ENCODE results near the gene CPLX4. TPM values are rescaled to one million over a fixed set of nuclear protein-coding genes. Genes with fewer than 3 reads are reported as not detected.

The CPLX4 gene
- total RNA-seq, 1 experiment from 2014 or later, result not detected

- TF ChIP-seq MLX (CRISPR knock-in tag; IDR thresholded peaks at IDR 0.05), result no peak
- no peak for TF ChIP-seq ZNF281 (CRISPR knock-in tag; IDR thresholded peaks at IDR 0.05)
- no peak for TF ChIP-seq MXD4 (CRISPR knock-in tag; IDR thresholded peaks at IDR 0.05; ENCODE audit: borderline replicate concordance)
- TF ChIP-seq ELF4 (CRISPR knock-in tag; IDR thresholded peaks at IDR 0.05; ENCODE audit: low read depth), result no peak
- TF ChIP-seq ZNF396 (CRISPR knock-in tag; IDR thresholded peaks at IDR 0.05; ENCODE audit: borderline replicate concordance), result no peak
- TF ChIP-seq IRF2 (CRISPR knock-in tag; IDR thresholded peaks at IDR 0.05; ENCODE audit: borderline replicate concordance, low read depth), result no peak
- no peak for TF ChIP-seq ATF6 (CRISPR knock-in tag; IDR thresholded peaks at IDR 0.05)
- TF ChIP-seq ZNF532 (CRISPR knock-in tag; IDR thresholded peaks at IDR 0.05; ENCODE audit: borderline replicate concordance), result no peak
- no peak for TF ChIP-seq ZBTB21 (CRISPR knock-in tag; IDR thresholded peaks at IDR 0.05; ENCODE audit: borderline replicate concordance)
- TF ChIP-seq FOXK1 (CRISPR knock-in tag; IDR thresholded peaks at IDR 0.05), result no peak
- TF ChIP-seq ZNF512 (CRISPR knock-in tag; IDR thresholded peaks at IDR 0.05; ENCODE audit: borderline replicate concordance), result no peak
Observed at GRCh38 chr18:59272221-59272888, 46.1 kb downstream of the CPLX4 start (continued).

- ChIA-PET CTCF (interaction anchor here (1.8 to 3.9 kb wide), 6 partner anchors 8 to 426 kb away, joined by 6 to 28 read pairs (median 21); partner anchors contain the start of genes CCBE1 and GRP), POLR2A (no interaction called here)
- H3K4me3 Mint-ChIP-seq, result peak overlapping the region; percentile 54
- H3K9me3 Mint-ChIP-seq, result no peaks in the 10 kb centered on the region
- DNase-seq (ENCODE audit: low spot score) (no peak), ATAC-seq (no peak)
- peaks cover 97% of the 10 kb centered on the region for H3K27me3 Mint-ChIP-seq (ENCODE audit: low read depth)
- H3K36me3 Mint-ChIP-seq, result no peaks in the 10 kb centered on the region
- peaks cover 65% of the 10 kb centered on the region for H3K4me1 Mint-ChIP-seq
- no peak overlapping the region for H3K27ac Mint-ChIP-seq
- TF ChIP-seq ZNF425 (CRISPR knock-in tag; conservative IDR thresholded peaks at IDR 0.05) (no peak), ATF6 (CRISPR knock-in tag; IDR thresholded peaks at IDR 0.05) (no peak), ZNF396 (CRISPR knock-in tag; IDR thresholded peaks at IDR 0.05; ENCODE audit: borderline replicate concordance) (no peak), SOX15 (CRISPR knock-in tag; IDR thresholded peaks at IDR 0.05) (no peak), GTF2I (CRISPR knock-in tag; conservative IDR thresholded peaks at IDR 0.05) (no peak), ZNF423 (CRISPR knock-in tag; IDR thresholded peaks at IDR 0.05) (no peak), NR3C1 (CRISPR knock-in tag; conservative IDR thresholded peaks at IDR 0.05; ENCODE audit: low read depth) (no peak), NFYB (CRISPR knock-in tag; conservative IDR thresholded peaks at IDR 0.05; ENCODE audit: low read depth) (no peak), RORB (CRISPR knock-in tag; IDR thresholded peaks at IDR 0.05) (no peak)
Observed at GRCh38 chr18:59271606-59272220, 46.7 kb downstream of the CPLX4 start.
